Sigmoid colon (tissue), 4 donors: ENCODE measurements around the gene PHTF2.

Experiments used
- CTCF ChIP-seq, 4 experiments: fragments of 450-650 bp in 3 of 4; fragments of 200-600 bp in 1 of 4; IDR thresholded peaks; one replicate each; pipeline ENCODE4 v1.5.1; 2016 to 2019; ENCODE audit warnings: antibody characterized with exemption in 4 of 4, mild to moderate bottlenecking in 3 of 4, moderate library complexity in 2 of 4
- EP300 ChIP-seq, 4 donors: sonication (generic); formaldehyde crosslinking; IDR thresholded peaks; one replicate each; pipeline ENCODE4 v1.6.1; 2017; ENCODE audit warnings: antibody characterized with exemption in 4 of 4
- POLR2A ChIP-seq, 2 donors: fragments of 450-650 bp; IDR thresholded peaks; one replicate each; pipeline ENCODE4 v1.6.1; 2016; ENCODE audit warnings: antibody characterized with exemption in 2 of 2, mild to moderate bottlenecking in 2 of 2, moderate library complexity in 2 of 2
- POLR2AphosphoS5 ChIP-seq, 4 donors: sonication (generic); formaldehyde crosslinking; IDR thresholded peaks; one replicate each; pipeline ENCODE4 v1.6.1; 2017; ENCODE audit warnings: antibody characterized with exemption in 4 of 4

DNA sequence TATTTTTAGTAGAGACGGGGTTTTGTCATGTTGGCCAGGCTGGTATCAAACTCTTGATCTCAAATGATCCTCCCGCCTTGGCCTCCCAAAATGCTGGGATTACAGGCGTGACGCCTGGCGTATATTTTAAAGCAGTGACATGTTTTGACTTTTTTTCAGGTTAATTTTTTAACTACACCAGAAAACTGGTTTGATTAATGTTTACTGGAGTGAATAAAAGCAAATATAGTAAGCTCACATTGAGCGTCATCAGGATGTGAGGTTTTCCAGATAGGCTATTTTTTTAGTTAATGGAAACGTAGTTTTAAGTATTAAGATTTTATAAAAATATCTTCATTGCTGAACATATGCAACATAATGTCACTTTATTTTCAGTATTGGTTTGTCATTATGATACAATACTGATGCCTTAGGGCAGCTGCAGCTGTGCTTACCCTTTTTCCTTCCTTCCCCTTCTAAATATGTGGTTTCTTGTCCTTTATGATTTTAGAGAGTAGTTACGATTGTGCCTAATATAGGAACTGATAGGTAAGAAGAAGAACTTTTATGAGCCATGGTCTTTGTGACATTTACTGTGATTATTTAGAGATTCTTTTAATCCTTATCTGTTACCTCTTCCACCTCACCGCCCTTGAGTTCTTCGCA is 37.6 kb upstream of the PHTF2 start:
- no peak for TF ChIP-seq CTCF (IDR thresholded peaks at IDR 0.05)
- no peak for TF ChIP-seq POLR2A (IDR thresholded peaks at IDR 0.05)
- no peak for TF ChIP-seq EP300 (IDR thresholded peaks at IDR 0.05)
- TF ChIP-seq POLR2AphosphoS5 (IDR thresholded peaks at IDR 0.05): no peak
